ENCODE data around the gene PARN.

PARN gene

DNA sequence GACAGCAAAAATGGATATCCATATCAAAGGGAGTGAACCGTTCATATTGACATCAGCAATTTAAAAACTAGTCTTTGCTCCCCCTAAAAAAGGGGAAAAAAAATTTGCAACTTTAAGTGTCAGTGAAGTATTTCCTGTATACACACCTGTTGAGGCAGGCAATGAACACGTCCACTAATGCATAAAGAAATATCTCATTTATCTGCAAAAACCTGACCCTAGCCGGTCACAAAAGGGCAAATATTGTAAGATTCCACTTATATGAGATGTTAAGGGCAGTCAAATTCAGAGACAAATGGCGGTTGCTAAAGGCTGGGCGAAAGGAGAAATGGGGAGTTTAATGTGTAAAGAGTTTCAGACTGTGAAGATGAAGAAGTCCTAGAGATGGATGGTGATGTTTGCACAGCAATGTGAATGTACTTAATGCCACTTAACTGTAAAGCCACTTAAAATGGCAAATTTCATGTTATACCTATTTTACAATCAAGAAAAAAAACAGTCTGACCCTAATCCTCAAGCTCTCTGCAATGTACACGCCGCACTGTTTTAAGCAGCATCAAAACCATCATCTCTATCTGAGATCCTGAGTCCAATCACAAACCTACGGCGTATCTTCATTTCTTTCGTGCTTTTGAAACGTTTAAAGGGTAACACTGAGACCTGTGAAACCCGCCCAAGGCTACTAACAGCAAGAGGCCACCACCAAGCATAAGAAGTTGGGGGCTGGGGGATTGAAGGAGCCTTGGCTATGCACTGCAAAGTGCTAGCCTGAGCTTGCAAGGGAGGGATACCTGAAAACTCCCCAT is 1.1 kb downstream of the PARN start:
- CTCF ChIA-PET = no interaction called here
- H3K36me3 ChIP-seq (ENCODE audit: control insufficient read depth in 2 of 2, insufficient read depth in 1 of 2, low read length in 2 of 2) = peaks cover 36 to 45% of the 10 kb centered on the region in 2 experiments
- peak overlapping the region; percentile 71 for H3K4me3 ChIP-seq (ENCODE audit: low read depth, low read length)
- H3K4me1 ChIP-seq (ENCODE audit: control insufficient read depth, insufficient read depth, low read length) = 0 out of 2 replicates have a peak, but pooled peaks cover 4% of the 10 kb centered on the region
- H3K27ac ChIP-seq (ENCODE audit: extremely low read depth, low read depth, low read length) = peak overlapping the region; percentile 77; the same call in 1 of the 2 replicates
- TF ChIP-seq ZNF24 (tag by site-specific recombination; IDR thresholded peaks at IDR 0.05) = no peak
- no peak for TF ChIP-seq ZNF2 (tag by site-specific recombination; IDR thresholded peaks at IDR 0.05)
- TF ChIP-seq ZBTB17 (tag by site-specific recombination; IDR thresholded peaks at IDR 0.05) = peak; percentile 97
- TF ChIP-seq ZNF169 (tag by site-specific recombination; IDR thresholded peaks at IDR 0.05) = no peak
- TF ChIP-seq ZNF292 (tag by site-specific recombination; IDR thresholded peaks at IDR 0.05; ENCODE audit: borderline replicate concordance, low read depth) = no peak
- TF ChIP-seq, protein P1, sequence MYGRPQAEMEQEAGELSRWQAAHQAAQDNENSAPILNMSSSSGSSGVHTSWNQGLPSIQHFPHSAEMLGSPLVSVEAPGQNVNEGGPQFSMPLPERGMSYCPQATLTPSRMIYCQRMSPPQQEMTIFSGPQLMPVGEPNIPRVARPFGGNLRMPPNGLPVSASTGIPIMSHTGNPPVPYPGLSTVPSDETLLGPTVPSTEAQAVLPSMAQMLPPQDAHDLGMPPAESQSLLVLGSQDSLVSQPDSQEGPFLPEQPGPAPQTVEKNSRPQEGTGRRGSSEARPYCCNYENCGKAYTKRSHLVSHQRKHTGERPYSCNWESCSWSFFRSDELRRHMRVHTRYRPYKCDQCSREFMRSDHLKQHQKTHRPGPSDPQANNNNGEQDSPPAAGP (tag by site-specific recombination; IDR thresholded peaks at IDR 0.05) = no peak
- TF ChIP-seq SCRT1 (tag by site-specific recombination; IDR thresholded peaks at IDR 0.05; ENCODE audit: borderline replicate concordance) = peak; percentile 68; the same call in 1 of the 2 replicates
- TF ChIP-seq SCRT2 (tag by site-specific recombination; IDR thresholded peaks at IDR 0.05) = peak; percentile 95
- no peak for TF ChIP-seq ZNF660 (tag by site-specific recombination; IDR thresholded peaks at IDR 0.05)
- no peaks in the 10 kb centered on the region for H3K9me3 ChIP-seq (ENCODE audit: control insufficient read depth, insufficient read depth, low read depth, low read length)
- POLR2A ChIA-PET = interaction anchor here (2.0 kb wide), 1 partner anchor 8 kb away, joined by 11 read pairs; no protein-coding TSS in a partner anchor

DNA sequence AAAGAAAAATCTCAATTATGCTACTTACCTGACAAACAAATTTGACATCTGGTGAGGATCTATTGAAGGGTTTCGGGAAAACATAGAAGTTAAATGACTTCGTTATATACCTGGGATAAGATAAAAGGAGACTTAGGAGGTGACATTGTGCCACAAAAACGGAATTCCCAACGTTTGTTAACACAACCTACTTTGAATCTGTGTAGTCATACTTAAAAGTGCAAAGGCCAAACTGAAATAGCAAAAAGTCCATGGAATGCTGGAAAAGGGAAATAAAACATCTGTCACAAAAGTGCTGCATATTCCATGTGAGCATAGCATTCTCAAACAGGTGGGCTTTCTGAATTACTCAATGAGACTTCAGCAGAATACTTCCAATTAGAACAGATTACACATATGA is 3.0 kb downstream of the PARN start:
- H3K27ac ChIP-seq (ENCODE audit: extremely low read depth, low read depth, low read length) = no peak overlapping the region
- ChIA-PET CTCF (no interaction called here), POLR2A (no interaction called here)
- no peaks in the 10 kb centered on the region for H3K9me3 ChIP-seq (ENCODE audit: control insufficient read depth, insufficient read depth, low read depth, low read length)
- H3K4me3 ChIP-seq (ENCODE audit: low read depth, low read length) = no peak overlapping the region
- TF ChIP-seq ZNF23 (tag by site-specific recombination; IDR thresholded peaks at IDR 0.05; ENCODE audit: borderline replicate concordance) (no peak), ZNF777 (tag by site-specific recombination; IDR thresholded peaks at IDR 0.05; ENCODE audit: borderline replicate concordance) (no peak), ZXDB (tag by site-specific recombination; IDR thresholded peaks at IDR 0.05) (no peak), ZNF157 (tag by site-specific recombination; IDR thresholded peaks at IDR 0.05) (no peak), ZNF335 (tag by site-specific recombination; conservative IDR thresholded peaks at IDR 0.05) (no peak), ZIC2 (tag by site-specific recombination; IDR thresholded peaks at IDR 0.05) (no peak), REPIN1 (tag by site-specific recombination; IDR thresholded peaks at IDR 0.05; ENCODE audit: low read depth) (no peak), ZNF677 (tag by site-specific recombination; IDR thresholded peaks at IDR 0.05) (no peak), ZNF560 (tag by site-specific recombination; IDR thresholded peaks at IDR 0.05; ENCODE audit: borderline replicate concordance) (no peak), SP7 (tag by site-specific recombination; IDR thresholded peaks at IDR 0.05) (no peak), ZNF670 (tag by site-specific recombination; IDR thresholded peaks at IDR 0.05; ENCODE audit: low read depth) (no peak), MZF1 (tag by site-specific recombination; IDR thresholded peaks at IDR 0.05; ENCODE audit: borderline replicate concordance) (no peak), ZNF76 (tag by site-specific recombination; IDR thresholded peaks at IDR 0.05; ENCODE audit: borderline replicate concordance, low read depth) (no peak), ZNF521 (tag by site-specific recombination; IDR thresholded peaks at IDR 0.05) (no peak), KLF9 (tag by site-specific recombination; IDR thresholded peaks at IDR 0.05; ENCODE audit: low read depth) (no peak), ZNF707 (tag by site-specific recombination; IDR thresholded peaks at IDR 0.05) (no peak), ZNF433 (tag by site-specific recombination; IDR thresholded peaks at IDR 0.05; ENCODE audit: low read depth) (no peak), GLI2 (tag by site-specific recombination; IDR thresholded peaks at IDR 0.05; ENCODE audit: borderline replicate concordance, low read depth) (no peak)
- H3K4me1 ChIP-seq (ENCODE audit: control insufficient read depth, insufficient read depth, low read length) = 0 out of 2 replicates have a peak, but pooled peaks cover 4% of the 10 kb centered on the region
- peaks cover 48 to 62% of the 10 kb centered on the region in 2 experiments for H3K36me3 ChIP-seq (ENCODE audit: control insufficient read depth in 2 of 2, insufficient read depth in 1 of 2, low read length in 2 of 2)

Measured in HEK293 (cell line).